ENCODE results near the gene NET1.

DNA sequence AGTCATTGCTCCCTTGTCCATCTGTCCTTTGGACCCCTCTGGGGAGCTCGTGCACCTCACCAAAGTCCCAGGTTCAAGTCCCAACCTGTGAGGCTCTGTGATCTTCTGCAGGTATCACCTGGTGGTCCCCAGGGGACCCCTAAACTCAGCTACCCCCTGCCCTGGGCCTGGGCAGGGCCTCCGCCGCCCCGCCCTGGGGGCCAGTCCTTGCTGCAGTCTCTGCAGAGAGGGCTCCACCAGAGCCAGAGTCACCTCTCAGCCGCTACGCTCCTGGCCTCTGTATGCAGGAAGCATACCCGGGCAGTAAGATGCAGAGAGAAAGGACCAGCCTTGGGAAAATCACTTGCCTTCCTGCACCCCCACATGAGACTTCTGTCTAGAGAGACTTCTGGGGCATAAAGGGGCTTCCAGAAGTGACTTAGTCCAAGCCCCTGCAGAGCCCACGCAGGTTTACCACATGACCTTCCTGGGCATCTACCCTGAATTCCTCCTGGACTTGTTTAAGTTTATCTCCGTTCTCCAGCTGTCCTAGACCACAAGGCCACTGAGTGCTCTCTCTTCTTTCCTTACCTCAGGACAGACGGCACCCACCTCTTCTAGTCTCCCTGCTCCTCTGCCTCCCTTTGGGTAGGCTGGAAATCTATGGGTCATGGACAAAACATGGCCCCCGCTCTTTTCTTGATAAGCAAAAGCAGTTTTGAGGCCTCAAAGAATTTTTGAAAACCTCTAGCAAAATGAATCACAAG lies 65.8 kb downstream of the NET1 start:
- TF ChIP-seq POLR2A (IDR thresholded peaks at IDR 0.05; ENCODE audit: low read length) (no peak), GATA1 (IDR thresholded peaks at IDR 0.05; ENCODE audit: low read depth, low read length) (no peak)
